NT2/D1 (cell line): ENCODE measurements around the gene C19orf67.

Experiments used
- SUZ12 ChIP-seq: IDR thresholded peaks from 2 replicates; pipeline ENCODE4 v1.6.1; 2011; ENCODE audit not compliant: insufficient read length, insufficient read depth; ENCODE audit errors: extremely low read depth
- YY1 ChIP-seq: IDR thresholded peaks from 2 replicates; pipeline ENCODE4 v1.6.1; 2011; ENCODE audit not compliant: insufficient read length, insufficient read depth
- ZNF274 ChIP-seq: IDR thresholded peaks from 2 replicates; pipeline ENCODE4 v1.6.1; 2011; ENCODE audit warnings: mild to moderate bottlenecking, low read depth, low read length

- TF ChIP-seq SUZ12, result no peak
- TF ChIP-seq ZNF274, result no peak
- TF ChIP-seq YY1, result no peak
These were observed 31.5 kb downstream of the C19orf67 start for GRCh38 chr19:14054099-14054498.
